Liver (tissue), 3 donors: Measurements from ENCODE around the gene DNTT.

Experiments
- CTCF ChIP-seq: fragments of 150-350 bp; IDR thresholded peaks from 2 replicates; pipeline ENCODE4 v1.5.1; 2017; ENCODE audit warnings: improper control_type of control experiment, low read depth, low read length; ENCODE audit not compliant: missing input control
- EGR1 ChIP-seq, 2 donors: IDR thresholded peaks; 2 replicates each; pipeline ENCODE4 v1.6.1; 2016 to 2018; ENCODE audit warnings: antibody characterized with exemption in 2 of 2, low read depth in 2 of 2
- GABPA ChIP-seq, 2 donors: IDR thresholded peaks in 1 of 2; conservative IDR thresholded peaks in 1 of 2; 2 replicates each; pipeline ENCODE4 v1.6.1; 2016; ENCODE audit warnings: antibody characterized with exemption in 2 of 2, mild to moderate bottlenecking in 1 of 2, moderate library complexity in 1 of 2
- MAX ChIP-seq: IDR thresholded peaks from 2 replicates; pipeline ENCODE4 v1.6.1; 2016; ENCODE audit warnings: antibody characterized with exemption
- RXRA ChIP-seq, 2 donors: IDR thresholded peaks; 2 replicates each; pipeline ENCODE4 v1.6.1; 2017 to 2018; ENCODE audit warnings: antibody characterized with exemption in 2 of 2, mild to moderate bottlenecking in 1 of 2
- TAF1 ChIP-seq: conservative IDR thresholded peaks from 2 replicates; pipeline ENCODE4 v1.6.1; 2016; ENCODE audit warnings: antibody characterized with exemption, mild to moderate bottlenecking
- donor health status: healthy.
- donor health status: healthy.

- TF ChIP-seq CTCF (no peak), TAF1 (no peak), GABPA (IDR thresholded peaks at IDR 0.05 in 1 of 2, conservative IDR thresholded peaks at IDR 0.05 in 1 of 2) (no peak), RXRA (IDR thresholded peaks at IDR 0.05) (no peak), MAX (no peak), EGR1 (IDR thresholded peaks at IDR 0.05; ENCODE audit: low read depth in 2 of 2) (no peak)
Observed at GRCh38 chr10:96257944-96258343, 46.3 kb upstream of the DNTT start.
